Measurements from ENCODE around the gene PBX1. TPM values are rescaled to one million over a fixed set of nuclear protein-coding genes. Genes with fewer than 3 reads are reported as not detected.

Gene PBX1
- total and polyA plus RNA-seq, 2 experiments from 2014 or later, result 14.8 to 61.6 TPM

DNA sequence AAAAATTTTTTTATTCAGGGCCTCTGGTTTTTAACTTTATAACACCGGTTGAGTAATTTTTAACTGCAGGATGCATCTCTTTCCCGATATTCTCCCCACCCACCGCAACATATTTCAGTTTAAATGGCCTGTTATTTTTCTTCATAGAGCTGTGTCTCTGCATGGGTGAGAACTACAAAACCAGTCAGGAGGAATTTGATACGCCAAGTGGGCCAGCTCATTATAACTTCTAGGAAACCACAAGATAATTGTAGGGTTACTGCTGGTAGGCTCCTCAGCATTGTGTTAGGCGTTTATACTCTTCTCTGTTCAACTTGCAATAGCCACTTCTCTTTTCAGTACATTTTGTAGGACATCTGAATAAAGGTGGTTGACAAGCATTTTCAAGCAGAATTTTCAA is 169.7 kb downstream of the PBX1 start:
- Histone ChIP-seq H3K4me3 (no peak overlapping the region), H4K20me1 (ENCODE audit: insufficient read depth, poor library complexity, severe bottlenecking) (peaks cover 6% of the 10 kb centered on the region), H3K9me2 (replicated peaks; ENCODE audit: insufficient read depth) (no peaks in the 10 kb centered on the region), H3K36me3 (replicated peaks; ENCODE audit: insufficient read depth, low read depth) (no peaks in the 10 kb centered on the region), H3K4me2 (no peak overlapping the region), H3K9me3 (ENCODE audit: low read depth) (no peaks in the 10 kb centered on the region), H3K27ac (no peak overlapping the region), H3K27me3 (no peaks in the 10 kb centered on the region), H3K79me2 (peaks cover 85% of the 10 kb centered on the region), H2AFZ (no peak overlapping the region), H3K4me1 (ENCODE audit: insufficient read depth) (no peaks in the 10 kb centered on the region)
- 91% methylated on average over 5 of the region's 5 CpGs for WGBS (ENCODE audit: low lambda C conversion rate, missing lambda C conversion rate)
- TF ChIP-seq EZH2 (IDR thresholded peaks at IDR 0.05; ENCODE audit: borderline replicate concordance) (no peak), CTCF (IDR thresholded peaks at IDR 0.05; ENCODE audit: poor library complexity) (no peak), EZH2phosphoT487 (IDR thresholded peaks at IDR 0.05; ENCODE audit: low read depth, severe bottlenecking, unreplicated experiment) (no peak)
- no peak for DNase-seq (ENCODE audit: low spot score)

- WGBS (ENCODE audit: low lambda C conversion rate, missing lambda C conversion rate), result 82% methylated on average over 11 of the region's 11 CpGs
- H2AFZ ChIP-seq, result no peak overlapping the region
- no peaks in the 10 kb centered on the region for H3K9me2 ChIP-seq (replicated peaks; ENCODE audit: insufficient read depth)
- H3K4me1 ChIP-seq (ENCODE audit: insufficient read depth), result peaks cover 6% of the 10 kb centered on the region
- DNase-seq (ENCODE audit: low spot score), result no peak
- H3K36me3 ChIP-seq (replicated peaks; ENCODE audit: insufficient read depth, low read depth), result no peaks in the 10 kb centered on the region
- TF ChIP-seq CTCF (IDR thresholded peaks at IDR 0.05; ENCODE audit: poor library complexity) (no peak), EZH2phosphoT487 (IDR thresholded peaks at IDR 0.05; ENCODE audit: low read depth, severe bottlenecking, unreplicated experiment) (no peak), EZH2 (IDR thresholded peaks at IDR 0.05; ENCODE audit: borderline replicate concordance) (no peak)
- no peaks in the 10 kb centered on the region for H3K9me3 ChIP-seq (ENCODE audit: low read depth)
- H3K4me2 ChIP-seq, result no peak overlapping the region
- H3K4me3 ChIP-seq, result no peak overlapping the region
- no peaks in the 10 kb centered on the region for H3K27me3 ChIP-seq
- peaks cover 79% of the 10 kb centered on the region for H3K79me2 ChIP-seq
- no peak overlapping the region for H3K27ac ChIP-seq
- peaks cover 3% of the 10 kb centered on the region for H4K20me1 ChIP-seq (ENCODE audit: insufficient read depth, poor library complexity, severe bottlenecking)
Measured at GRCh38 chr1:164731161-164731876, 172.3 kb downstream of the PBX1 start.

GRCh38 chr1:164733070-164733469 is 174.1 kb downstream of the PBX1 start:
- no peak for DNase-seq (ENCODE audit: low spot score)
- H2AFZ ChIP-seq, result no peak overlapping the region
- no peak for TF ChIP-seq EZH2phosphoT487 (IDR thresholded peaks at IDR 0.05; ENCODE audit: low read depth, severe bottlenecking, unreplicated experiment)
- TF ChIP-seq CTCF (IDR thresholded peaks at IDR 0.05; ENCODE audit: poor library complexity), result no peak
- H3K4me1 ChIP-seq (ENCODE audit: insufficient read depth), result peaks cover 6% of the 10 kb centered on the region
- no peak overlapping the region for H3K4me2 ChIP-seq
- peaks cover 4% of the 10 kb centered on the region for H4K20me1 ChIP-seq (ENCODE audit: insufficient read depth, poor library complexity, severe bottlenecking)
- H3K9me2 ChIP-seq (replicated peaks; ENCODE audit: insufficient read depth), result no peaks in the 10 kb centered on the region
- H3K27ac ChIP-seq, result no peak overlapping the region
- no peaks in the 10 kb centered on the region for H3K27me3 ChIP-seq
- H3K79me2 ChIP-seq, result peaks cover 81% of the 10 kb centered on the region
- 89% methylated on average over 3 of the region's 3 CpGs for WGBS (ENCODE audit: low lambda C conversion rate, missing lambda C conversion rate)
- H3K9me3 ChIP-seq (ENCODE audit: low read depth), result no peaks in the 10 kb centered on the region
- H3K36me3 ChIP-seq (replicated peaks; ENCODE audit: insufficient read depth, low read depth), result no peaks in the 10 kb centered on the region
- H3K4me3 ChIP-seq, result no peak overlapping the region
